A673 (cell line): ENCODE measurements around the gene COQ10A. TPM values are rescaled to one million over a fixed set of nuclear protein-coding genes. Genes with fewer than 3 reads are reported as not detected.

Experiments
- BruUV-seq: library from RNA; stranded (reverse); fragments of 400-500 nt; replicated peaks from 2 replicates; lab custom pipeline; 2021; lab: Mats Ljungman, UMichigan
- CTCF ChIA-PET: fragments of 300-600 bp; sonication (Branson Sonifier 250); formaldehyde crosslinking; loops from one replicate; lab custom pipeline; 2022; ENCODE audit warnings: antibody characterized with exemption; lab: Charles Lee
- POLR2A ChIA-PET: fragments of 300-600 bp; sonication (Branson Sonifier 250); formaldehyde crosslinking; loops from one replicate; lab custom pipeline; 2022; ENCODE audit warnings: antibody characterized with exemption; ENCODE audit not compliant: low non-redundant PET; lab: Charles Lee
- DNase-seq: peaks from one replicate; pipeline ENCODE4 v3.0.0-alpha.2; 2015; ENCODE audit warnings: low spot score
- H3K27ac ChIP-seq: fragments of 200-600 bp; sonication (generic); 2 replicates; pipeline ENCODE4 v1.5.1; 2016; ENCODE audit warnings: mixed run types, low read depth, mild to moderate bottlenecking, mixed read lengths, antibody characterized with exemption, low read length; ENCODE audit not compliant: poor library complexity, severe bottlenecking
- H3K27me3 ChIP-seq: fragments of 200-600 bp; sonication (generic); replicated peaks from 2 replicates; pipeline ENCODE4 v1.6.1; 2017; ENCODE audit warnings: mixed run types, low read depth, mild to moderate bottlenecking, mixed read lengths, antibody characterized with exemption, low read length; ENCODE audit not compliant: insufficient read depth, poor library complexity
- H3K36me3 ChIP-seq: fragments of 200-600 bp; sonication (generic); 2 replicates; pipeline ENCODE4 v1.6.1; 2016; ENCODE audit warnings: mixed run types, mild to moderate bottlenecking, mixed read lengths, antibody characterized with exemption, low read length; ENCODE audit not compliant: insufficient read depth, poor library complexity, severe bottlenecking
- H3K4me1 ChIP-seq: fragments of 200-600 bp; sonication (generic); 2 replicates; pipeline ENCODE4 v1.6.1; 2017; ENCODE audit warnings: mixed run types, mild to moderate bottlenecking, mixed read lengths, antibody characterized with exemption, low read length; ENCODE audit not compliant: insufficient read depth, poor library complexity, severe bottlenecking
- H3K4me3 ChIP-seq: fragments of 200-600 bp; sonication (generic); 2 replicates; pipeline ENCODE4 v1.5.1; 2016; ENCODE audit warnings: low read depth, mixed run types, mild to moderate bottlenecking, mixed read lengths, low read length; ENCODE audit not compliant: poor library complexity, severe bottlenecking
- H3K9me3 ChIP-seq: fragments of 200-600 bp; sonication (generic); 2 replicates; pipeline ENCODE4 v1.6.1; 2016; ENCODE audit warnings: mixed run types, low read depth, mild to moderate bottlenecking, mixed read lengths, antibody characterized with exemption, low read length; ENCODE audit not compliant: poor library complexity, severe bottlenecking
- CTCF ChIP-seq: fragments of 300-800, 200-600 bp; sonication (generic); conservative IDR thresholded peaks from 2 replicates; pipeline ENCODE4 v1.5.1; 2017; ENCODE audit warnings: low read depth, mild to moderate bottlenecking, antibody characterized with exemption, low read length, moderate library complexity, mixed read lengths
- EZH2 ChIP-seq: fragments of 200-600 bp; sonication (generic); IDR thresholded peaks from 2 replicates; pipeline ENCODE4 v1.6.1; 2017; ENCODE audit warnings: borderline replicate concordance, low read depth, mild to moderate bottlenecking, mixed read lengths, antibody characterized with exemption, low read length; ENCODE audit not compliant: poor library complexity, severe bottlenecking
- intact Hi-C: fragments of 100-400 bp; cut with micrococcal nuclease; formaldehyde crosslinking; loops from one replicate; pipeline ENCODE4 v1.10.0; 2022; ENCODE audit not compliant: unreplicated experiment
- total RNA-seq: library from RNA; stranded (reverse); gene quantifications from 2 replicates; pipeline ENCODE4 v1.2.3, GENCODE V29; 2021

Gene COQ10A
- total RNA-seq, 1 experiment from 2014 or later = 13.6 TPM

- no peaks in the 10 kb centered on the region for H3K9me3 ChIP-seq
- ChIA-PET CTCF (no interaction called here), POLR2A (no interaction called here)
- TF ChIP-seq CTCF (no peak), EZH2 (no peak)
- no TSS peak for BruUV-seq
- no peak for DNase-seq
- peaks cover 28% of the 10 kb centered on the region for H3K4me1 ChIP-seq
- H3K27ac ChIP-seq = peak overlapping the region; percentile 3
- H3K27me3 ChIP-seq = no peaks in the 10 kb centered on the region
- no peak overlapping the region for H3K4me3 ChIP-seq
- intact Hi-C loops = no loop called here
- H3K36me3 ChIP-seq = peaks cover 9% of the 10 kb centered on the region
Observed at GRCh38 chr12:56297400-56297799, 30.7 kb downstream of the COQ10A start.

- CTCF ChIA-PET = interaction anchor here (0.7 kb wide), 1 partner anchor 92 kb away, joined by 3 read pairs; no protein-coding TSS in a partner anchor
- BruUV-seq = no TSS peak
- no peak for DNase-seq
- no peak for TF ChIP-seq EZH2
- no peak for TF ChIP-seq CTCF
- no peaks in the 10 kb centered on the region for H3K27me3 ChIP-seq
- intact Hi-C loops = no loop called here
- POLR2A ChIA-PET = interaction anchor here (0.6 kb wide), 2 partner anchors 99 to 597 kb away, joined by 6 to 11 read pairs; no protein-coding TSS in a partner anchor
- H3K4me1 ChIP-seq = peaks cover 28% of the 10 kb centered on the region
- peak overlapping the region; percentile 86 for H3K27ac ChIP-seq
- peaks cover 9% of the 10 kb centered on the region for H3K36me3 ChIP-seq
- peak overlapping the region; percentile 90 for H3K4me3 ChIP-seq
- no peaks in the 10 kb centered on the region for H3K9me3 ChIP-seq
Observed at GRCh38 chr12:56298828-56299227, 32.1 kb downstream of the COQ10A start.

- H3K36me3 ChIP-seq = peaks cover 9% of the 10 kb centered on the region
- peaks cover 28% of the 10 kb centered on the region for H3K4me1 ChIP-seq
- peak; percentile 32 for DNase-seq
- TF ChIP-seq EZH2 (no peak), CTCF (no peak)
- no peaks in the 10 kb centered on the region for H3K9me3 ChIP-seq
- no peaks in the 10 kb centered on the region for H3K27me3 ChIP-seq
- intact Hi-C loops = no loop called here
- TSS peak; percentile 55 for BruUV-seq
- CTCF ChIA-PET = interaction anchor here (0.7 kb wide), 1 partner anchor 93 kb away, joined by 3 read pairs; no protein-coding TSS in a partner anchor
- H3K27ac ChIP-seq = peak overlapping the region; percentile 86
- POLR2A ChIA-PET = no interaction called here
- H3K4me3 ChIP-seq = peak overlapping the region; percentile 90
Observed at GRCh38 chr12:56299308-56299852, 32.6 kb downstream of the COQ10A start.
